Measurements from ENCODE around the gene NCOA5. TPM values are rescaled to one million over a fixed set of nuclear protein-coding genes. Genes with fewer than 3 reads are reported as not detected.

The NCOA5 gene
- total RNA-seq, 1 experiment from 2014 or later = 16.5 TPM

- POLR2A ChIA-PET = no interaction called here
- no peak for TF ChIP-seq CREM (CRISPR knock-in tag; IDR thresholded peaks at IDR 0.05)
- TF ChIP-seq MLX (CRISPR knock-in tag; IDR thresholded peaks at IDR 0.05) = no peak
- no peak for TF ChIP-seq SOX15 (CRISPR knock-in tag; IDR thresholded peaks at IDR 0.05)
- no peak for TF ChIP-seq IRF1 (CRISPR knock-in tag; IDR thresholded peaks at IDR 0.05)
- no peak for TF ChIP-seq MYBL2 (CRISPR knock-in tag; IDR thresholded peaks at IDR 0.05)
- no peak for TF ChIP-seq ZNF263 (CRISPR knock-in tag; IDR thresholded peaks at IDR 0.05; ENCODE audit: low read depth)
- TF ChIP-seq MAX (CRISPR knock-in tag; IDR thresholded peaks at IDR 0.05) = no peak
- no peak for TF ChIP-seq GRHL2 (CRISPR knock-in tag; IDR thresholded peaks at IDR 0.05; ENCODE audit: insufficient replicate concordance, severe bottlenecking)
- TF ChIP-seq ZSCAN18 (CRISPR knock-in tag; IDR thresholded peaks at IDR 0.05) = no peak
- TF ChIP-seq TEAD4 (CRISPR knock-in tag; IDR thresholded peaks at IDR 0.05) = no peak
- TF ChIP-seq NR1H2 (CRISPR knock-in tag; IDR thresholded peaks at IDR 0.05) = no peak
- TF ChIP-seq ATF2 (CRISPR knock-in tag; IDR thresholded peaks at IDR 0.05; ENCODE audit: borderline replicate concordance, low read depth) = no peak
- TF ChIP-seq ZNF121 (CRISPR knock-in tag; IDR thresholded peaks at IDR 0.05) = no peak
- ATAC-seq = no peak
- H3K9me3 Mint-ChIP-seq = no peaks in the 10 kb centered on the region
- DNase-seq (ENCODE audit: low spot score) = no peak
- no peak overlapping the region for H3K27ac Mint-ChIP-seq
- H3K36me3 Mint-ChIP-seq = peaks cover 3% of the 10 kb centered on the region
- CTCF ChIA-PET = interaction anchor here (3.3 to 4.7 kb wide), 3 partner anchors 27 to 70 kb away, joined by 29 to 108 read pairs (median 40); partner anchors contain the start of gene SLC12A5
- H3K4me1 Mint-ChIP-seq = peaks cover 28% of the 10 kb centered on the region
- no peak overlapping the region for H3K4me3 Mint-ChIP-seq
- peaks cover 71% of the 10 kb centered on the region for H3K27me3 Mint-ChIP-seq (ENCODE audit: low read depth)
Measured at GRCh38 chr20:46056027-46056833, 33.5 kb downstream of the NCOA5 start.

GRCh38 chr20:46055269-46055668 lies 34.5 kb downstream of the NCOA5 start:
- POLR2A ChIA-PET = no interaction called here
- H3K9me3 Mint-ChIP-seq = no peaks in the 10 kb centered on the region
- no peak overlapping the region for H3K27ac Mint-ChIP-seq
- no peak for DNase-seq (ENCODE audit: low spot score)
- no peak for ATAC-seq
- CTCF ChIA-PET = interaction anchor here (4.5 to 4.7 kb wide), 2 partner anchors 32 to 69 kb away, joined by 29 to 108 read pairs; no protein-coding TSS in a partner anchor
- H3K4me1 Mint-ChIP-seq = peaks cover 18% of the 10 kb centered on the region
- H3K4me3 Mint-ChIP-seq = no peak overlapping the region
- peaks cover 71% of the 10 kb centered on the region for H3K27me3 Mint-ChIP-seq (ENCODE audit: low read depth)
- H3K36me3 Mint-ChIP-seq = no peaks in the 10 kb centered on the region
- TF ChIP-seq FOXP1 (CRISPR knock-in tag; IDR thresholded peaks at IDR 0.05; ENCODE audit: borderline replicate concordance) (no peak), NR3C1 (CRISPR knock-in tag; conservative IDR thresholded peaks at IDR 0.05; ENCODE audit: low read depth) (no peak), MXD4 (CRISPR knock-in tag; IDR thresholded peaks at IDR 0.05; ENCODE audit: borderline replicate concordance) (no peak), ERG (CRISPR knock-in tag; IDR thresholded peaks at IDR 0.05) (no peak), JAZF1 (CRISPR knock-in tag; IDR thresholded peaks at IDR 0.05) (no peak), USF2 (CRISPR knock-in tag; IDR thresholded peaks at IDR 0.05) (no peak), USF1 (CRISPR knock-in tag; IDR thresholded peaks at IDR 0.05) (no peak), FOXK1 (CRISPR knock-in tag; IDR thresholded peaks at IDR 0.05) (no peak), ZSCAN18 (CRISPR knock-in tag; IDR thresholded peaks at IDR 0.05) (no peak)
